Trophoblast cell (in vitro differentiated cells and primary cell): Measurements from ENCODE around the gene HIPK2.

ENCODE experiments used
- DNase-seq, 2 donors: peaks; one replicate each; pipeline ENCODE4 v3.0.0-alpha.2; 2016
- H2AFZ ChIP-seq: 2 replicates; pipeline ENCODE4 v1.6.1; 2013; ENCODE audit warnings: low read length, moderate library complexity, mild to moderate bottlenecking; ENCODE audit not compliant: insufficient read depth, poor library complexity
- H2AK5ac ChIP-seq: 2 replicates; pipeline ENCODE4 v1.6.1; 2013; ENCODE audit warnings: mild to moderate bottlenecking, low read length
- H2BK120ac ChIP-seq: 2 replicates; pipeline ENCODE4 v1.6.1; 2013; ENCODE audit warnings: low read length, mild to moderate bottlenecking, moderate library complexity; ENCODE audit not compliant: insufficient read depth, poor library complexity
- H2BK12ac ChIP-seq: 2 replicates; pipeline ENCODE4 v1.6.1; 2013; ENCODE audit warnings: mild to moderate bottlenecking, low read length, moderate library complexity
- H2BK5ac ChIP-seq: 2 replicates; pipeline ENCODE4 v1.6.1; 2013; ENCODE audit warnings: low read length, low read depth, moderate library complexity, mild to moderate bottlenecking; ENCODE audit not compliant: poor library complexity
- H3K14ac ChIP-seq: 2 replicates; pipeline ENCODE4 v1.6.1; 2013; ENCODE audit warnings: mild to moderate bottlenecking, low read length
- H3K18ac ChIP-seq: 2 replicates; pipeline ENCODE4 v1.6.1; 2013; ENCODE audit warnings: mild to moderate bottlenecking, low read length
- H3K23ac ChIP-seq: 2 replicates; pipeline ENCODE4 v1.6.1; 2013; ENCODE audit warnings: low read length
- H3K27ac ChIP-seq: 2 replicates; pipeline ENCODE4 v1.5.1; 2013; ENCODE audit warnings: low read depth, mild to moderate bottlenecking, inconsistent platforms, low read length, moderate library complexity
- H3K27me3 ChIP-seq: 2 replicates; pipeline ENCODE4 v1.6.1; 2013; ENCODE audit warnings: inconsistent platforms, mild to moderate bottlenecking, low read length, moderate library complexity; ENCODE audit not compliant: insufficient read depth
- H3K36me3 ChIP-seq, 2 experiments: 1 replicate in 1 of 2; 2 replicates in 1 of 2; pipeline ENCODE4 v1.6.1; 2013; ENCODE audit warnings: low read length in 2 of 2, mild to moderate bottlenecking in 2 of 2, moderate library complexity in 1 of 2; ENCODE audit not compliant: insufficient read depth in 2 of 2, control insufficient read depth in 1 of 2
- H3K4ac ChIP-seq: 2 replicates; pipeline ENCODE4 v1.6.1; 2013; ENCODE audit warnings: low read depth, mild to moderate bottlenecking, low read length, moderate library complexity
- H3K4me1 ChIP-seq, 2 experiments: 1 replicate in 1 of 2; 2 replicates in 1 of 2; pipeline ENCODE4 v1.6.1; 2013; ENCODE audit warnings: low read length in 2 of 2, mild to moderate bottlenecking in 2 of 2, moderate library complexity in 1 of 2; ENCODE audit not compliant: insufficient read depth in 2 of 2, control insufficient read depth in 1 of 2
- H3K4me2 ChIP-seq: 2 replicates; pipeline ENCODE4 v1.6.1; 2013; ENCODE audit warnings: inconsistent platforms, mild to moderate bottlenecking, low read length, moderate library complexity
- H3K4me3 ChIP-seq: 2 replicates; pipeline ENCODE4 v1.5.1; 2013; ENCODE audit warnings: mild to moderate bottlenecking, low read depth, low read length, inconsistent platforms
- H3K79me1 ChIP-seq: one replicate; pipeline ENCODE4 v1.6.1; 2013; ENCODE audit warnings: low read length
- H3K79me2 ChIP-seq: 2 replicates; pipeline ENCODE4 v1.6.1; 2013; ENCODE audit warnings: low read length, mild to moderate bottlenecking; ENCODE audit not compliant: control insufficient read depth, insufficient read depth, poor library complexity
- H3K9ac ChIP-seq: 2 replicates; pipeline ENCODE4 v1.6.1; 2013; ENCODE audit warnings: mild to moderate bottlenecking, low read length
- H3K9me3 ChIP-seq: 2 replicates; pipeline ENCODE4 v1.6.1; 2013; ENCODE audit warnings: low read depth, mild to moderate bottlenecking, control low read depth, inconsistent platforms, low read length; ENCODE audit not compliant: insufficient read depth
- H4K12ac ChIP-seq: 2 replicates; pipeline ENCODE4 v1.6.1; 2013; ENCODE audit warnings: low read depth, mild to moderate bottlenecking, low read length, moderate library complexity
- H4K8ac ChIP-seq: 2 replicates; pipeline ENCODE4 v1.6.1; 2013; ENCODE audit warnings: low read depth, mild to moderate bottlenecking, low read length, moderate library complexity
- H4K91ac ChIP-seq: one replicate; pipeline ENCODE4 v1.6.1; 2013; ENCODE audit warnings: low read depth, mild to moderate bottlenecking, low read length, moderate library complexity
- WGBS: extraction: QIAGEN DNeasy Blood & Tissue Kit; methylation state at CpG from one replicate; pipeline ENCODE4 v1.1.7; 2013; ENCODE audit warnings: missing lambda C conversion rate; ENCODE audit not compliant: insufficient read length, insufficient coverage; ENCODE audit errors: extremely low coverage; 5-methylcytosine and 5-hydroxymethylcytosine counted together

The HIPK2 gene

DNA sequence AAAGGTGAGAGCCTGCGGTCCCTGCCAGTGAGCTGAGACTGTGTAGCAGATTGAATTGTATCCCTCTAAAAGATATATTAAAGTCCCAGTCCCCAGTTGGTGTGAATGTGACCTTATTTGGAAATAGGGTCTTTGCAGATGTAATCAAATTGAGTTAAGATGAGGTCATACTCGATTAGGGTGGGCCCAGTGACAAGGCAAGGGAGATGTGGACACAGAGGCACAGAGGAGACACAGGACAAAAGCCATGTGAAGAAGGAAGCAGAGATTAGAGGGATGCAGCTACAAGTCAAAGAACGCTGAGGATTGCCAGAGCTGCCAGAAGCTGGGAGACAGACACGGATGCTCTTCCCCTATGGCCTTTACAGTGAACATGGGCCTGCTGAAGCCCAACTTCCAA, 150.0 kb downstream of the HIPK2 start:
- Histone ChIP-seq H3K27ac (no peak overlapping the region), H3K9ac (no peak overlapping the region), H3K79me2 (no peaks in the 10 kb centered on the region), H3K27me3 (no peaks in the 10 kb centered on the region), H4K8ac (no peak overlapping the region), H3K4me1 (no peaks in the 10 kb centered on the region), H3K4me2 (no peak overlapping the region), H4K91ac (no peak overlapping the region), H3K79me1 (no peaks in the 10 kb centered on the region), H3K14ac (no peak overlapping the region), H3K4ac (no peak overlapping the region), H2BK5ac (no peak overlapping the region), H3K4me3 (no peak overlapping the region), H3K18ac (no peak overlapping the region), H2BK12ac (no peak overlapping the region), H3K23ac (no peak overlapping the region), H4K12ac (no peak overlapping the region), H2BK120ac (no peak overlapping the region), H2AFZ (no peak overlapping the region), H3K9me3 (peaks cover 3% of the 10 kb centered on the region), H3K36me3 (peaks cover 2 to 3% of the 10 kb centered on the region in 2 experiments), H2AK5ac (no peak overlapping the region)
- DNase-seq = no peak
- WGBS = no CpG with 5 or more reads among the region's 4 CpGs

GRCh38 chr7:139626817-139627216, 151.0 kb downstream of the HIPK2 start:
- no peaks in the 10 kb centered on the region for H3K79me1 ChIP-seq
- H4K8ac ChIP-seq = no peak overlapping the region
- H3K4me1 ChIP-seq = no peaks in the 10 kb centered on the region
- H3K36me3 ChIP-seq = peaks cover 2 to 3% of the 10 kb centered on the region in 2 experiments
- H2AK5ac ChIP-seq = no peak overlapping the region
- no peak overlapping the region for H3K14ac ChIP-seq
- no peak for DNase-seq
- H3K4ac ChIP-seq = no peak overlapping the region
- WGBS = no CpG with 5 or more reads among the region's 1 CpG
- H3K4me3 ChIP-seq = no peak overlapping the region
- H2AFZ ChIP-seq = no peak overlapping the region
- no peak overlapping the region for H4K12ac ChIP-seq
- H3K9me3 ChIP-seq = peaks cover 3% of the 10 kb centered on the region
- H3K4me2 ChIP-seq = no peak overlapping the region
- H4K91ac ChIP-seq = no peak overlapping the region
- H3K27ac ChIP-seq = no peak overlapping the region
- H2BK12ac ChIP-seq = no peak overlapping the region
- no peak overlapping the region for H3K23ac ChIP-seq
- H3K18ac ChIP-seq = no peak overlapping the region
- H3K27me3 ChIP-seq = no peaks in the 10 kb centered on the region
- no peaks in the 10 kb centered on the region for H3K79me2 ChIP-seq
- H3K9ac ChIP-seq = no peak overlapping the region
- no peak overlapping the region for H2BK5ac ChIP-seq
- H2BK120ac ChIP-seq = no peak overlapping the region

DNA sequence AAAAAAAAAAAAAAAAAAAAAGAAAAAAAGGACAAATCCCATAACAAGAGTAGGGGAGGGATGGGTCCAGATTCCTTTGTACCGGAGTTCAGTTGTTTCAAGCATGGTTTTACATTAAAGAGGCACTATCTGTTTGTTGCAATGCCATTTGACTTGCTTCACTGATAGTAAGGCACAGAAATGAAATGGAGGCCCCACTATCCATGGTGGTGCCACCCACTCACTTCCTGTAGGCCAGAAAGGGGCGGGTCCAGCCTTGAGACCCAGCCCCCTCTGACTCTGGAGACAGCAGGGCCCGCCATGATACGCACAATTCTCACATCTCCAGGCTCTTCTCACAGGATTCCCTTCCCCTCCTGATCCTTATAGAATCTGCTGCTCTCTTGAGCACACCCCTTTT, 154.3 kb downstream of the HIPK2 start:
- no peak overlapping the region for H3K23ac ChIP-seq

DNA sequence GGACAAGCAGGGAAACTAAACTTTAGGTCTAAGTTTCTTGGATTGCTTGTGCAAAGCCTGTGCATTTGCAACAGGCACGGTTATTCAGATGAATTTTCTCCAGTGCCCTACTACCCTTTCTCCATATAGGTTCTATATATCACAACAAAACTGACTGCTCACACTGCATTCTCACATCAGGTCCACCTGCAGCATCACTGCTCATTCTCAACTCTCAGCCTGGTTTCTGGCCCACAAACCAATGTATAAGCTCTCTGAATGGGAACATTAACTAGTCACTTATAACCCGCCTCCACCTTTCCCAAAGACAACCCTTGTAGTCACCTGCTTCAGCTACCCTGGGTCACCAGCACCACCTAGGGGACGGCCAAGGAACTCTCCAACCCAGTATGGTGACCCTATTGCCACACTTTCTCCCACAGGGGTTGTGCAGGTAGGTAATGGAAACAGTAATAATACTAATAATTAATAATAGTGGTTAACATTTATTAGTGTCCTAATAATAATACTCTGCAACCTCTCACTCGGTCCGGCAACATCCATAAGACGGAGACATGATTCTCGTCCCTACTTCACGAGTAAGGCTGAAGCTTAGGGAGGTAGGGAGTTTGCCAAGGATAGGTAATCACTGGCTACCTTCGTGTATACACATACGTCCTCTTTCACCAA, 157.0 kb downstream of the HIPK2 start:
- H2BK12ac ChIP-seq = no peak overlapping the region
- no peaks in the 10 kb centered on the region for H3K27me3 ChIP-seq
- no peak overlapping the region for H3K14ac ChIP-seq
- no peak overlapping the region for H3K23ac ChIP-seq
- H3K79me2 ChIP-seq = no peaks in the 10 kb centered on the region
- H4K12ac ChIP-seq = no peak overlapping the region
- no CpG with 5 or more reads among the region's 10 CpGs for WGBS
- no peak overlapping the region for H4K8ac ChIP-seq
- H3K4me1 ChIP-seq = no peaks in the 10 kb centered on the region
- DNase-seq = peak; percentile 49 to 76
- no peak overlapping the region for H3K4me3 ChIP-seq
- no peak overlapping the region for H3K4me2 ChIP-seq
- H3K9me3 ChIP-seq = no peaks in the 10 kb centered on the region
- no peak overlapping the region for H3K27ac ChIP-seq
- H3K79me1 ChIP-seq = no peaks in the 10 kb centered on the region
- no peak overlapping the region for H4K91ac ChIP-seq
- no peak overlapping the region for H2BK5ac ChIP-seq
- H3K4ac ChIP-seq = no peak overlapping the region
- no peak overlapping the region for H3K18ac ChIP-seq
- H2AFZ ChIP-seq = no peak overlapping the region
- no peak overlapping the region for H2BK120ac ChIP-seq
- H3K9ac ChIP-seq = no peak overlapping the region
- H3K36me3 ChIP-seq = peaks cover 2 to 8% of the 10 kb centered on the region in 2 experiments
- H2AK5ac ChIP-seq = no peak overlapping the region

More for the DNA sequence above, 154.3 kb downstream of the HIPK2 start:
- H3K36me3 ChIP-seq = peaks cover 2 to 7% of the 10 kb centered on the region in 2 experiments
- H3K14ac ChIP-seq = no peak overlapping the region
- no peak overlapping the region for H2AFZ ChIP-seq
- peaks cover 3% of the 10 kb centered on the region for H3K9me3 ChIP-seq
- no CpG with 5 or more reads among the region's 4 CpGs for WGBS
- H2BK12ac ChIP-seq = no peak overlapping the region
- no peak overlapping the region for H4K91ac ChIP-seq
- DNase-seq = no peak
- no peaks in the 10 kb centered on the region for H3K4me1 ChIP-seq
- no peak overlapping the region for H3K4me2 ChIP-seq
- no peak overlapping the region for H2BK5ac ChIP-seq
- H3K79me1 ChIP-seq = no peaks in the 10 kb centered on the region
- no peak overlapping the region for H4K12ac ChIP-seq
- H4K8ac ChIP-seq = no peak overlapping the region
- H3K27ac ChIP-seq = no peak overlapping the region
- no peak overlapping the region for H2BK120ac ChIP-seq
- H3K9ac ChIP-seq = no peak overlapping the region
- no peaks in the 10 kb centered on the region for H3K79me2 ChIP-seq
- H3K27me3 ChIP-seq = no peaks in the 10 kb centered on the region
- no peak overlapping the region for H3K4me3 ChIP-seq
- no peak overlapping the region for H2AK5ac ChIP-seq
- H3K4ac ChIP-seq = no peak overlapping the region
- no peak overlapping the region for H3K18ac ChIP-seq
